Naive thymus-derived CD4-positive, alpha-beta T cell (primary cell): ENCODE data around the gene FBL. TPM values are rescaled to one million over a fixed set of nuclear protein-coding genes. Genes with fewer than 3 reads are reported as not detected.

Experiments
- ATAC-seq: fragments of 150-1000 bp; cut with Tn5 transposase; 2 replicates; pipeline ENCODE4 v1.10.0; 2021; ENCODE audit warnings: mild to moderate bottlenecking, moderate library complexity
- CTCF ChIA-PET: fragments of 350-600 bp; sonication (Branson Sonifier 250); formaldehyde crosslinking; loops from one replicate; lab custom pipeline; 2021; ENCODE audit warnings: antibody characterized with exemption; lab: Charles Lee
- POLR2A ChIA-PET: fragments of 350-600 bp; sonication (Branson Sonifier 250); formaldehyde crosslinking; loops from one replicate; lab custom pipeline; 2021; ENCODE audit warnings: antibody characterized with exemption, inconsistent platforms; lab: Charles Lee
- DNase-seq, 9 donors: peaks; one replicate each; pipeline versions ENCODE4 v3.0.0 to v3.0.0-alpha.2; 2020 to 2022; ENCODE audit warnings: mixed read lengths in 1 of 9
- H3K27ac ChIP-seq: one replicate; pipeline ENCODE4 v1.7.0; 2013; ENCODE audit warnings: mild to moderate bottlenecking, low read depth, low read length, moderate library complexity
- H3K27me3 ChIP-seq, 2 donors: one replicate each; pipeline ENCODE4 v1.7.0; 2013; ENCODE audit warnings: low read length in 2 of 2, mild to moderate bottlenecking in 2 of 2, moderate library complexity in 2 of 2; ENCODE audit not compliant: control insufficient read depth in 2 of 2, insufficient read depth in 2 of 2
- H3K36me3 ChIP-seq, 3 experiments: 1 replicate in 2 of 3; 2 replicates in 1 of 3; pipeline ENCODE4 v1.7.0; 2013; ENCODE audit warnings: low read length in 3 of 3, mild to moderate bottlenecking in 3 of 3, moderate library complexity in 1 of 3; ENCODE audit not compliant: insufficient read depth in 3 of 3, control insufficient read depth in 2 of 3
- H3K4me1 ChIP-seq, 2 donors: one replicate each; pipeline ENCODE4 v1.7.0; 2013; ENCODE audit warnings: low read length in 2 of 2, mild to moderate bottlenecking in 2 of 2, moderate library complexity in 1 of 2; ENCODE audit not compliant: control insufficient read depth in 2 of 2, insufficient read depth in 2 of 2
- H3K4me3 ChIP-seq: 2 replicates; pipeline ENCODE4 v1.7.0; 2013; ENCODE audit warnings: mild to moderate bottlenecking, low read length
- H3K9me3 ChIP-seq, 3 experiments: 1 replicate in 2 of 3; 2 replicates in 1 of 3; pipeline ENCODE4 v1.7.0; 2013; ENCODE audit warnings: low read length in 3 of 3; ENCODE audit not compliant: control insufficient read depth in 2 of 3
- H3K27ac Mint-ChIP-seq, 9 donors: one replicate each; pipeline ENCODE4 v1.8.0; 2020 to 2022; ENCODE audit warnings: mixed read lengths in 9 of 9, mild to moderate bottlenecking in 8 of 9, moderate library complexity in 5 of 9, inconsistent platforms in 2 of 9
- H3K27me3 Mint-ChIP-seq, 5 donors: one replicate each; pipeline ENCODE4 v1.8.0; 2021 to 2022; ENCODE audit warnings: mixed read lengths in 5 of 5, mild to moderate bottlenecking in 1 of 5
- H3K36me3 Mint-ChIP-seq, 5 donors: one replicate each; pipeline ENCODE4 v1.8.0; 2020 to 2022; ENCODE audit warnings: mixed read lengths in 5 of 5, mild to moderate bottlenecking in 3 of 5, inconsistent platforms in 1 of 5
- H3K4me1 Mint-ChIP-seq, 7 donors: one replicate each; pipeline ENCODE4 v1.8.0; 2020 to 2022; ENCODE audit warnings: mixed read lengths in 7 of 7, mild to moderate bottlenecking in 3 of 7, inconsistent platforms in 1 of 7
- H3K4me3 Mint-ChIP-seq, 10 donors: one replicate each; pipeline ENCODE4 v1.8.0; 2020 to 2022; ENCODE audit warnings: mild to moderate bottlenecking in 10 of 10, mixed read lengths in 10 of 10, moderate library complexity in 6 of 10, inconsistent platforms in 2 of 10
- H3K9me3 Mint-ChIP-seq, 11 donors: one replicate each; pipeline ENCODE4 v1.8.0; 2020 to 2022; ENCODE audit warnings: mixed read lengths in 11 of 11, mild to moderate bottlenecking in 4 of 11, inconsistent platforms in 1 of 11, moderate library complexity in 1 of 11
- intact Hi-C, 2 donors: fragments of 100-400 bp; cut with micrococcal nuclease; formaldehyde crosslinking; loops; one replicate each; pipeline ENCODE4 v1.15.1; 2023
- polyA plus RNA-seq, 2 donors: library from polyadenylated mRNA; unstranded; fragments of 300-500 nt; fragmentation: Illumina TruSeq; gene quantifications; one replicate each; pipeline ENCODE4 v1.2.3, GENCODE V29; 2021
- total RNA-seq, 6 experiments: library from RNA in 5 of 6; stranded (reverse) in 5 of 6; gene quantifications; 1 replicate in 5 of 6; 2 replicates in 1 of 6; pipeline ENCODE4 v1.2.3 and lab custom pipeline; 2021 to 2026

The FBL gene
- total and polyA plus RNA-seq, 7 experiments from 2014 or later = 222 to 387 (median 359) TPM

DNA sequence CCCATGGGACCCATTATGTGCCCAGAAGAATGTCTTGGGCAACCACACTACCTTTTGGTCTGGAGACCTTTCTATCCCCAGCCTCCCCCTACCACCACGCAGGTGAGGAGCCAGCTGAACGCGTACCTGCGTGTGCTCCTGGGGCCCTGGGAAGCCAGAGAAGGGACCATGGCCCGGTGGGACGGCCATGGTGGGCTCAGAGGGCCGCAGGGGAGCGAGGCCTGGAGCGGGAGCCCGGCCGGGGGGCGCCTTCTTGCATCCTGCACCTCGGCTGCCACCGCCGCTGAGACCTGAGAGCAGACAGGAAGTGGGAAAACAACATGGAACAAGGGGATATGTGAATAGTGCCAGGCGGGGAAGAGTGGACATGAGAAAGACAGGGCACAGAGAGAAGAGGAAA lies 14.5 kb downstream of the FBL start:
- Histone ChIP-seq H3K27me3 (no peaks in the 10 kb centered on the region), H3K36me3 (peaks cover 5 to 56% (median 8%) of the 10 kb centered on the region in 3 experiments), H3K27ac (no peak overlapping the region), H3K9me3 (no peaks in the 10 kb centered on the region), H3K4me3 (no peak overlapping the region), H3K4me1 (peaks cover 17 to 28% of the 10 kb centered on the region in 2 donors)
- intact Hi-C loops = loop anchor here (2.0 to 10.0 kb wide), 9 partner anchors 141 to 1521 kb away; partner anchors contain the start of genes HNRNPUL1 (in 1 of the 2), MED29 (in 1 of the 2), MRPS12 (in 1 of the 2) and PAF1 (in 1 of the 2)
- Mint-ChIP-seq H3K9me3 (peaks cover 0 to 3% (median 0%) of the 10 kb centered on the region in 11 donors), H3K27ac (peak overlapping the region in 6 of 9 donors; percentile 84 to 87 (median 86)), H3K36me3 (peaks cover 10 to 41% (median 23%) of the 10 kb centered on the region in 5 donors), H3K4me3 (peak overlapping the region in 9 of 10 donors; percentile 60 to 83 (median 76)), H3K4me1 (peaks cover 19 to 42% (median 29%) of the 10 kb centered on the region in 7 donors), H3K27me3 (no peaks in the 10 kb centered on the region)
- ChIA-PET CTCF (no interaction called here), POLR2A (no interaction called here)
- DNase-seq (no peak), ATAC-seq (no peak)

DNA sequence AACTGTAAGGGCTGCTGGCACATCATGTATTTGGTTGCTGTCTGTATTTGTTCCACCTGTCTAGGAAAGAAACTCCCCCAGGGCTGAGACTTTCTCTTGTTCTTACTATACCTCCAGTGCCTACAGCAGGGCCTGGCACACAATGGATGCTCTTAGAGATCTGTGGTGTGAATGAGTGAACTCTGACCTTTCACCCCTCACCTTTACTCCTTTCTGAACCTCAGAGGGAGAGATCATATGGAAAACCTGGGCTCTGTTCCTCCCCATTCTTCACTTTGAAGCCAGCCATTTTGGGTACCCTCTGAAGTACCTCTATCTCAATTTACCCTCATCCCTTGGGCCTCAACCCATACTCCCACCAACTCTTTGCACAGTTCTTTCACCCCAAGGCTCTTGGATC lies 15.3 kb downstream of the FBL start:
- Histone ChIP-seq H3K36me3 (peaks cover 5 to 55% (median 8%) of the 10 kb centered on the region in 3 experiments), H3K27ac (no peak overlapping the region), H3K4me3 (no peak overlapping the region), H3K27me3 (no peaks in the 10 kb centered on the region), H3K4me1 (peaks cover 17 to 28% of the 10 kb centered on the region in 2 donors), H3K9me3 (no peaks in the 10 kb centered on the region)
- peak overlapping the region in 5 of 9 donors; percentile 10 to 74 (median 36) for H3K27ac Mint-ChIP-seq
- intact Hi-C loops = loop anchor here (5.0 to 10.0 kb wide), 7 partner anchors 141 to 1521 kb away; partner anchors contain the start of genes HNRNPUL1 (in 1 of the 2), MED29 (in 1 of the 2), MRPS12 (in 1 of the 2) and PAF1 (in 1 of the 2)
- peaks cover 9 to 36% (median 17%) of the 10 kb centered on the region in 5 donors for H3K36me3 Mint-ChIP-seq
- ChIA-PET CTCF (no interaction called here), POLR2A (no interaction called here)
- peaks cover 19 to 42% (median 29%) of the 10 kb centered on the region in 7 donors for H3K4me1 Mint-ChIP-seq
- DNase-seq = no peak
- H3K27me3 Mint-ChIP-seq = no peaks in the 10 kb centered on the region
- peak overlapping the region in 3 of 10 donors; percentile 34 to 56 (median 37) for H3K4me3 Mint-ChIP-seq
- no peak for ATAC-seq
- peaks cover 0 to 3% (median 0%) of the 10 kb centered on the region in 11 donors for H3K9me3 Mint-ChIP-seq

DNA sequence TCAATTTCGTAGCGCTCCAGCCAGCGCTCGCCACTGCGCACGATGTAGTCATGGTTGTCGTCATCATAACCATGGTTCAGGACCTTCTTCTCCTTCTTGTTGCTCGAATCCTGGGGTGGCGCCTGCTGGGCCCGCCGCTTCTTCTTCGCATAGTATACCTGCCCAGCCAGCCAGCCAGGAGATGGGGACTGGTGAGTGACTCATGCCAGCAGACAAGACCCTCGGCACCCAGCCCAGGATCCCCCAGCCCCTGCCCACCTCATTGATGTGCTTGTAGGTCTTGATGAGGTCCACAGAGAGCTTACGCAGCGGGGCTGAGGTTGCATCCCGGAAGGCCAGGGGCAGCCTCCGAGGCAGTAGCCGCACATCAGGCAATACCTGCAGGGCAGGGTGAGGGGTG lies 15.8 kb downstream of the FBL start:
- H3K27ac ChIP-seq = no peak overlapping the region
- H3K27ac Mint-ChIP-seq = peak overlapping the region in 2 of 9 donors; percentile 17 to 74

DNA sequence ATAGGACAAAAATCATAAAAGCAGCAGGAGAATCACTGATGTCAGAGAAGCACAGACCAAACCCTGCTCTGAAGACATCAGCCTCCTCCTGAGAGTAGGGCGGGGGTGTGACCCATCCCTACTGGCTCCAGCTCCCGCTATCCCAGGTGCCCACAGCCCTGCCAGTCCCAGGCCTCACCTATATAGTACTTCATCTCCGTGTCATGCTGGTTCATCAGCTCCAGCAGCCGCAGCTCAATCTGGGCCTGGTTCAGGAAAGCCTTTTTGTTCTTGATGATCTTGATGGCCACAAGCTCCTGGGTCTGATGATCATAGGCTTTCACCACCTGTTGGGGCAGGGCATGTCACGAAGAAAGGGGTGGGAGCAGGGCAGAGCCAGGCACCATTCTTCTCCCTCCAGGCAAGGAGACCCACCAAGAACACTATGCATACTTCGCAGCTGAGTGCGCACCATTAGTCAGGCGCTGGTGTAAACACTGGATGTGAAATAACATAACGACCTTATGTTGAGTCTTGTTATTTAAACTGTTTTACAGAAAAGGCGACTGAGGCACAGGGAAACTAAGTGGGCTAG lies 16.4 kb downstream of the FBL start:
- H3K36me3 Mint-ChIP-seq = peaks cover 9 to 36% (median 17%) of the 10 kb centered on the region in 5 donors
- intact Hi-C loops = loop anchor here (5.0 to 10.0 kb wide), 7 partner anchors 143 to 1523 kb away; partner anchors contain the start of genes HNRNPUL1 (in 1 of the 2), MED29 (in 1 of the 2), MRPS12 (in 1 of the 2) and PAF1 (in 1 of the 2)
- ChIA-PET CTCF (interaction anchor here (0.6 kb wide), 1 partner anchor 1080 kb away, joined by 6 read pairs; no protein-coding TSS in a partner anchor), POLR2A (no interaction called here)
- Histone ChIP-seq H3K27ac (no peak overlapping the region), H3K4me1 (peaks cover 20 to 32% of the 10 kb centered on the region in 2 donors), H3K36me3 (peaks cover 2 to 56% (median 8%) of the 10 kb centered on the region in 3 experiments), H3K9me3 (no peaks in the 10 kb centered on the region), H3K4me3 (no peak overlapping the region), H3K27me3 (no peaks in the 10 kb centered on the region)
- H3K27ac Mint-ChIP-seq = no peak overlapping the region
- DNase-seq (no peak), ATAC-seq (no peak)
- no peaks in the 10 kb centered on the region for H3K27me3 Mint-ChIP-seq
- peaks cover 0 to 3% (median 0%) of the 10 kb centered on the region in 11 donors for H3K9me3 Mint-ChIP-seq
- peaks cover 19 to 42% (median 32%) of the 10 kb centered on the region in 7 donors for H3K4me1 Mint-ChIP-seq
- peak overlapping the region in 1 of 10 donors; percentile 11 for H3K4me3 Mint-ChIP-seq

More for the DNA sequence above, 15.8 kb downstream of the FBL start:
- H3K4me3 ChIP-seq = no peak overlapping the region
- intact Hi-C loops = loop anchor here (5.0 to 10.0 kb wide), 7 partner anchors 142 to 1522 kb away; partner anchors contain the start of genes HNRNPUL1 (in 1 of the 2), MED29 (in 1 of the 2), MRPS12 (in 1 of the 2) and PAF1 (in 1 of the 2)
- H3K27me3 ChIP-seq = no peaks in the 10 kb centered on the region
- H3K36me3 Mint-ChIP-seq = peaks cover 9 to 36% (median 17%) of the 10 kb centered on the region in 5 donors
- no peak for ATAC-seq
- H3K27me3 Mint-ChIP-seq = no peaks in the 10 kb centered on the region
- peaks cover 19 to 42% (median 29%) of the 10 kb centered on the region in 7 donors for H3K4me1 Mint-ChIP-seq
- peaks cover 5 to 59% (median 8%) of the 10 kb centered on the region in 3 experiments for H3K36me3 ChIP-seq
- H3K9me3 ChIP-seq = no peaks in the 10 kb centered on the region
- POLR2A ChIA-PET = no interaction called here
- CTCF ChIA-PET = interaction anchor here (0.6 kb wide), 1 partner anchor 1081 kb away, joined by 6 read pairs; no protein-coding TSS in a partner anchor
- DNase-seq = no peak
- peak overlapping the region in 1 of 10 donors; percentile 11 for H3K4me3 Mint-ChIP-seq
- peaks cover 0 to 3% (median 0%) of the 10 kb centered on the region in 11 donors for H3K9me3 Mint-ChIP-seq
- H3K4me1 ChIP-seq = peaks cover 17 to 28% of the 10 kb centered on the region in 2 donors

DNA sequence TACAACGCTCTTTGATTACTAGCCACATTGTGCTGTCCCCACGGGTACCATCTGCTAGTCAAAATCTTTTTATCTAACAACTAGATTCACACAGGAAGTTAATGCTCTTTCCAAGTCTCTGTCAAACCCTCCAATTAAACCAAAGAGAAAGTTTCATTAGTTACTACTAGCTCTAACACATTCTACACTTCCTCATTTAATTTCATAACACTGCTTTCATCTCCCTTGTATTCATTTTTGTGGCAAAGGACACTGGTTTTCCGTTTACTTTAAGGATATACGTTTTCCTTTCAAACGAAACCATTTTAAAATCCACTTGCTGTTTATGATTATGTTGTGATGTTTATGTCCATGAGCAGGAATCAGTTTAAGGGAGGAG lies 17.5 kb downstream of the FBL start:
- POLR2A ChIA-PET = no interaction called here

DNA sequence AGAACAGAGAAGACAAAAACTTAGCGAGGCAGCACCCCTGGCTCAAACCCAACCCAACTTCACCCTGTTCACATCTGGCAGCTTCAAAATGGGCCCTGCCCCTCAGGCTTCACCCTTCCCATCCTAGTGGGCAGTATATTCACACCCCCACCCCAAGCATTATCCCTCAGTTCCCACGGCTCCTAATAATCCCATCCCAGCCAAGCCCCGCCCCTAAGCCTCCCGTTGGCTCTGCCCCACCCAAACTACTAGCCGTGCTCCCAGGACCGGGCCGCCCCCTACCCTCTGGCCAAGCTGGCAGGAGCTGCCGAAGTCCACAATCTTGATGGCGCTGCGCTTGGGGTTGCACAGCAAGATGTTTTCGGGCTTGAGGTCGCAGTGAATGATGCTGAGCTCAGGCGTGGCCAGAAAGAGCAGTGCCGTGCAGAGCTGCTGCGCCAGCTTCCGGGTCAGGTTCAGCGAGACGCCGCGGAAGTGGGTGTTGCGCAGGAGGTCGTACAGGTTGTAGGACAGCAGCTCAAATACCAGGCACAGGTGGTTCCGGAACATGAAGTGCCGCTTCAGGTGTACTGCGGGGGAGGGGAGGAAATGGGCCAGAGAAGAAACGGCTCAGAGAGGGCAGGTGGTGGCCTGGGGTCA lies 18.0 kb downstream of the FBL start:
- intact Hi-C loops = no loop called here
- H3K4me3 Mint-ChIP-seq = peak overlapping the region in 1 of 10 donors; percentile 43
- POLR2A ChIA-PET = no interaction called here
- no peaks in the 10 kb centered on the region for H3K9me3 ChIP-seq
- peak overlapping the region in 3 of 9 donors; percentile 3 to 71 (median 36) for H3K27ac Mint-ChIP-seq
- no peak overlapping the region for H3K27ac ChIP-seq
- H3K4me3 ChIP-seq = no peak overlapping the region
- peaks cover 5 to 32% (median 13%) of the 10 kb centered on the region in 5 donors for H3K36me3 Mint-ChIP-seq
- ATAC-seq (no peak), DNase-seq (no peak)
- no peaks in the 10 kb centered on the region for H3K27me3 Mint-ChIP-seq
- H3K4me1 Mint-ChIP-seq = peaks cover 13 to 33% (median 24%) of the 10 kb centered on the region in 7 donors
- H3K4me1 ChIP-seq = peaks cover 25 to 32% of the 10 kb centered on the region in 2 donors
- CTCF ChIA-PET = no interaction called here
- peaks cover 0 to 46% (median 8%) of the 10 kb centered on the region in 3 experiments for H3K36me3 ChIP-seq
- H3K27me3 ChIP-seq = no peaks in the 10 kb centered on the region
- H3K9me3 Mint-ChIP-seq = peaks cover 0 to 3% (median 0%) of the 10 kb centered on the region in 11 donors

More for the DNA sequence above, 17.5 kb downstream of the FBL start:
- peaks cover 0 to 3% (median 0%) of the 10 kb centered on the region in 11 donors for H3K9me3 Mint-ChIP-seq
- Histone ChIP-seq H3K27me3 (no peaks in the 10 kb centered on the region), H3K4me1 (peaks cover 20 to 31% of the 10 kb centered on the region in 2 donors), H3K36me3 (peaks cover 0 to 47% (median 8%) of the 10 kb centered on the region in 3 experiments), H3K27ac (no peak overlapping the region), H3K4me3 (no peak overlapping the region), H3K9me3 (no peaks in the 10 kb centered on the region)
- peak overlapping the region in 1 of 10 donors; percentile 43 for H3K4me3 Mint-ChIP-seq
- peaks cover 5 to 32% (median 13%) of the 10 kb centered on the region in 5 donors for H3K36me3 Mint-ChIP-seq
- intact Hi-C loops = no loop called here
- DNase-seq = no peak
- CTCF ChIA-PET = no interaction called here
- H3K27me3 Mint-ChIP-seq = no peaks in the 10 kb centered on the region
- no peak for ATAC-seq
- H3K27ac Mint-ChIP-seq = peak overlapping the region in 5 of 9 donors; percentile 3 to 71 (median 48)
- H3K4me1 Mint-ChIP-seq = peaks cover 13 to 33% (median 24%) of the 10 kb centered on the region in 7 donors
